D721Med (cell line): Measurements from ENCODE around the gene SUSD3.

ENCODE experiments used
- DNase-seq: peaks from one replicate; pipeline ENCODE4 v3.0.0; 2011; ENCODE audit warnings: low spot score; ENCODE audit not compliant: insufficient read length
- FAIRE-seq: peaks from 2 replicates; lab custom pipeline; 2011; peaks lifted over from hg19 to GRCh38; lab: Jason Lieb, UNC
- TF ChIP-seq, protein P1 (sequence below): IDR thresholded peaks from 2 replicates; pipeline ENCODE4 v1.5.1; 2012; ENCODE audit warnings: mild to moderate bottlenecking, control low read depth; ENCODE audit not compliant: insufficient read depth; ENCODE audit errors: missing control alignments

The SUSD3 gene

DNA sequence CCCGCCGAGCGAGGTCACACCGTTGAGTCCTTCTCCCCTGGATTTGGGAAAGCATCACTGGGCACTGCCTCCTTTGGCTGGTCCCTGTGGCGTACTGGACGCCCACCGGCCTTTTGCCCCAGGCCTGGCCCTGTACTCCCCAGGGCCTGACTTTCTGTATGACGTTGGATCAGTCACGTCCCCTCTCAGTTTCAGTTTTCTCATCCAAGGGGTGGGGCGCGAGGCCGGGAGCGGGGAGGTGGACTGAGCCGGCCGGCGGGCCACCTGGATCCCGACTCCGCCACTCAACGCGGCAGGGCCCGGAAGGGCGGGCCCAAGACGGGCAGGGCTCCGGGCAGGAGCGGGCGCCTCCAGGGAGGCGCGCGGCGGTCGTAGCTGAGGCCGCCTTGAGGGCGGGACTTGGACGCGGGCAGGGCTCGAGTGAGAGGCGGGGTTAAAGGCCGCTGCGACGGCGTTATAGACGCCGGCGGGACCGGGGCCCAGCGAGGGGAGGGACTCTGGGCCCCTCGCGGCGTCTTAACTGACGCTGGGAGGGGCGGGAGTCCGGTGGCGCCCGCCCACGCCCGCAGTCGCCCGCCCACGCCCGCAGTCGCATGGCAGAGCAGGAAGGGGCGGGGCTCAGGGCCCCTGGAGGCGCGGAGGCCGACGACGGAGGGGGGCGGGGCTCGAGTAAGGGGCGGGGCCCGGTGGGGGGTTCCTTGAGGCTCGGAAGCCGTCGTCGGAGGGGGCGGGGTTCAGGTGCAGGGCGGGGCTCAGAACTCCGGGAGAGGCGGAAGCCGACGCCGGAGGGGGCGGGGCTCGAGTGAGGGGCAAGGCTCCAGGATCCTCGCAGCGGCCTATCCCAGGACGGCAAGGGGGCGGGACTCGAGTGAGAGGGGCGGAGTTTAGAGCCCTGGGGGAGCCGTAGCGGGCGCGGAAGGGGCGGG lies 37.0 kb downstream of the SUSD3 start:
- DNase-seq (peak; percentile 95), FAIRE-seq (no peak)
- TF ChIP-seq, protein P1, sequence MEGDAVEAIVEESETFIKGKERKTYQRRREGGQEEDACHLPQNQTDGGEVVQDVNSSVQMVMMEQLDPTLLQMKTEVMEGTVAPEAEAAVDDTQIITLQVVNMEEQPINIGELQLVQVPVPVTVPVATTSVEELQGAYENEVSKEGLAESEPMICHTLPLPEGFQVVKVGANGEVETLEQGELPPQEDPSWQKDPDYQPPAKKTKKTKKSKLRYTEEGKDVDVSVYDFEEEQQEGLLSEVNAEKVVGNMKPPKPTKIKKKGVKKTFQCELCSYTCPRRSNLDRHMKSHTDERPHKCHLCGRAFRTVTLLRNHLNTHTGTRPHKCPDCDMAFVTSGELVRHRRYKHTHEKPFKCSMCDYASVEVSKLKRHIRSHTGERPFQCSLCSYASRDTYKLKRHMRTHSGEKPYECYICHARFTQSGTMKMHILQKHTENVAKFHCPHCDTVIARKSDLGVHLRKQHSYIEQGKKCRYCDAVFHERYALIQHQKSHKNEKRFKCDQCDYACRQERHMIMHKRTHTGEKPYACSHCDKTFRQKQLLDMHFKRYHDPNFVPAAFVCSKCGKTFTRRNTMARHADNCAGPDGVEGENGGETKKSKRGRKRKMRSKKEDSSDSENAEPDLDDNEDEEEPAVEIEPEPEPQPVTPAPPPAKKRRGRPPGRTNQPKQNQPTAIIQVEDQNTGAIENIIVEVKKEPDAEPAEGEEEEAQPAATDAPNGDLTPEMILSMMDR: no peak

DNA sequence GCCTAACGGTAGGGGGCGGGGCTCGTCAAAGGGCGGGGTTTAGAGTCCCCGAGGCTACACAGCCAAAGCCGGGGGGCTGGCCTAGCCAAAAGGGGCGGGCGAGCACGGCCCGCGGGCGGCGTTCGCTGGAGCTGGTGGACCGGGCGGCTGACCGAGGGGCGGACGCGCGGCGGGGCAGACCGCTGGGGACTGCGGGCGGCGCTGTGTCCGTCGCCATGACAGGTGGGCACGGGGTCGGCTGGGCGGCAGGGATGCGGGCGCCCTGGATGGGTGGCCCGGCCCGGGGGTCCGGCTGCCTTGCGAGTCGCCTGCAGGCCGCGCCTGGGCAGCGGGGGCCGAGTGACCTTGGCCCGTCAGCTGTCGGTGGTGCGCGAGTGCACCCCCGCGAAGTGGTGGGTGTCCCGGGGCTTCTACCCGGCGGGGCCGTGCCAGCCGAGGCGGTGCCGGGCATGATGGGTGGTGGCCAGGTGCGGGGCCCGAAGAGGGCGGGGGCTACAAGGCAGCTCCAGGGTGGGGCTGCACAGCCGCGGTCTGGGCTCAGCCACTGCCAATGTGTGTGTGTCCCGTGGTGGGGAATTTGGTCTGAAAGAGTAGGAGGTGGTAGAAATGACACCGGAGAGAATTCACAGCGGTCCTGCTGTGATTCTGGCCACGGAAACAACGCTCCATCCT lies 37.8 kb downstream of the SUSD3 start, which contains the start of gene CARD19:
CARD19 (plus strand) TSS at position 87 of the 672 bp plus-strand sequence; CDS start at position 216, 129 bp downstream.
- FAIRE-seq: no peak
- TF ChIP-seq, protein P1: no peak
- DNase-seq: peak; percentile 31

DNA sequence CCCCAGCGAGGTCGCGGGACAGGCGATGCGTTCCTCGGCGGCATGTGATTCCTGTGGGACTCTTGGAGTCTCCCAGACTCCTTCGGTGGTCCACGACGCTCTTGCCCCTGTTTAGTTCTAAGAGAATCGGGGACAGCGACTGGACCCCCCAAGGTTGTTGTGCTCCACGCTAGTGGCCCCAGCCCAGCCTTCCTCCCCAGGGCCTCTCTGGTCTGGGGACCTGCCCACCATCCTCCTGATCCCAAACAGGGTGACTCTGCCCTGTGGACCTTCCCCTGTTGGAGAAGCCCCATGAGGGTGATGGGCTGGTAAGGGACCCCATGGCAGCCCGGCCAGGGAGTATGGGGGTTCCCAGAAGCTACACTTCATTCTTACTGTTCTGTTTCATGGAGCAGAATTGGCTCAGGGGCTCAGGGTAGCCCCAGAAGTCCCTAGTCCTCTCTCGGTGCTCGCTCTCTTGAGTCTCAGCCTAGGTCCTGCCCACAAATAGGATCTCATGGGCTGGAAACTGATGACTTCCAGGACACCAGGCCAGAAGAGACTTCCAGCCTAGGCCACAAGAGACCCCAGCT lies 38.4 kb downstream of the SUSD3 start:
- DNase-seq (peak; percentile 2), FAIRE-seq (no peak)
- TF ChIP-seq, protein P1: no peak

DNA sequence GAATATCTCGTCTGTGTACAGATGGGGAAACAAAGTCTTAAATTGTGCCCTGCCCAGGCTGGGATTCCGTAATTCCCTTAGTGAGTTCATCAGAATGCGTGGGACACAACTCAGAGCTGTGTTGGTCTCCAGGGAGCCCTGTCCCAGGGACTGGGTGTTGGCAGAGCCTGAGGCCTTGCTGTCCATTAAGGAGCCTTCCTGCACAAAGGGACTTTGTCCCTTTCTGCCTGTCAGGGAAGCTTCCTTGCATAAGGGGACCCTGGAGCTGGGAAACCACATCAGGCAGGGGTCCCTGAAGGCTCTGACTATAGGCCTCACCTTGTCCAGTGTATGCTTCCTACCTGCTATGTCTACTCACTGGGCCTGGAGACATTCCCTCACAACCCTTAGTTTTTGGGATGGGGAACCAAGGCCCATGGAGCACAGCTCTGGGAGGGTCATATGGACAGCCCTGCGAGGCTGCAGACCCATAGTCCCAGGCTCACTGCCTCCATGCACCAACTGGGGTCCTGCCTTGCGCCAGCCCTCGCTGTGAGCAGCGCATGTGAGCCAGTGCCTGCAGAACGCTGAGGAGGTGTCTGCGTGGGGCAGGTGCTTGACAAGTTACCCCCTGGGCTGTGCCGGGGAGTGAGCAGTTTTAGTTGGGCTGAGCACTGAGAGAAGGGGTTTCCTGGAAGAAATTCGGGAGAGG lies 39.2 kb downstream of the SUSD3 start:
- DNase-seq (peak; percentile 0), FAIRE-seq (no peak)
- TF ChIP-seq, protein P1: no peak

DNA sequence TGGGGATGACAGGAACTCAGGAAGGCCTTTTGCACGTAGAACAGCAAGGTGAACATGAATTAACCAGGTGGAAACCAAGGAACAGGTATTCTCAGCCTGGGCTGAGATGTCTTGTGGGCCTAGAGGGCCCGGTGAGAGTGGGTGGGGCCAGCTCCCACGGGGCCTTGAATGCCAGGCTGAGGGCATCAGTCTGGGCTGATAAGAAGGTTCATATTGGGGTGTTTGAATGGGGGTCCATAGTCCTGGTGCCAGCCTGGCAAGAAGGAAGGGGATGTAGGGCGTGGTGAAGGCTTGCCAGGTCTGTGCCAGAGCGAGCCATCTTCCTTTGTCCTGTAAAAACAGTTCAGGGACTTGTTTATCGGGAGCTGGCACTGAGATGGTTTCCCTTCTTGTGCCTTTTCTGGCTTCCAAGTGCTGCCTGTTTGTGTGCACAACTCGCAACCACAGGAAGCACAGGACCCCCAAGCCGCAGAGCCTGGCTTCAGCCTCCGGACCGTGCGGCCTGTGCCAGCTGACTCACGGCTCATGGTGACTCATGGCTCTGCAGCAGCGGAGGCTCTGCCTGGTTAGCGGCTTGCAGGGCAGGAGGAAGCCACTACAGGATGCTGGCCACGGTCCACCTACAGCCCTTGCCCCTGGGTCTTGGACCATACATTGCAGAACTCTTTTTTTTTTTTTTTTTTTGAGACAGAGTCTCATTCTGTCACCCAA lies 39.9 kb downstream of the SUSD3 start:
- FAIRE-seq (no peak), DNase-seq (peak; percentile 8)
- TF ChIP-seq, protein P1: no peak

DNA sequence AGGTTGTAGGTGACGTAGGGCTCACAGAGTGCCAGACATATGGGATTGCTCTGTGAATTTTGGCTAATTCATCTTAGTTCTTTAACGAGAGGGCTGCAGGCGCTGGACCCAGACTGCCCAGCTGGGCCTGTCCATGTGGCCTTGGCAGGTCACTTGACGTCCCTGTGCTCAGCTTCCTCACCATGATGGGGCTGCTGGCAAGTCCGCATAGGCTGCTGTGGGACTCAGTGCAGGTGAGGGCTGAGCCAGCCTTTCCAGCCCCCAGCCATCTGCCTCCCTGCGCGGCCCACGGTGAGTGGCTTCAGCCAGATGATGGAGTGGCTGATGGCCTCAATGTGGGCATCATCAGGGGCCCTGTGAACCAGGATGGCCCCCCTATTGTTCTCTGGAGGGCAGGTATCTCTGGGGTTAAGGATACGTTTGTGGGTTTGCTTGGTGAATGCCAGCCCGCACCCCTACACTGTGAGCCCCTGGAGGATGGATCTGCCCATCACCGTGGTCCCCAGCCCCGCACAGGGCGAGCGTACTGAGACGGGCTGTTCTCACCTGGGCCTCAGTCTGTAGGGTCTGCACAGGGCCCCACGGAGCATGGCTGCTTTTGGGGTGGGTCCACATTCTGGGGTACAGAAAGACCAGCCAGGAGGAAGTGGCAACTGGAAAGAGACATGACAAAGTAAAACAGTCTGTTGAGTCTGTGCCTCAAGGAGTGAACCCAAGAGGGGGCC lies 41.2 kb downstream of the SUSD3 start:
- peak; percentile 3 for DNase-seq
- FAIRE-seq: no peak
- TF ChIP-seq, protein P1: no peak
